GM18907 (cell line): ENCODE measurements around the gene KRTAP5-1.
"Not testable (repeated sequence)": the region's sequence is repeated elsewhere in the genome, so short reads cannot be mapped to it uniquely, and the experiment has no call there.

Experiments used
- ATAC-seq: cut with Tn5 transposase; IDR thresholded peaks from one replicate; pipeline ENCODE4 v1.9.1; 2021; ENCODE audit warnings: mild to moderate bottlenecking, moderate library complexity; ENCODE audit not compliant: unreplicated experiment

The KRTAP5-1 gene

GRCh38 chr11:1584661-1585370, at the start of gene KRTAP5-1:
Gene KRTAP5-1 (minus strand): TSS chr11:1585283. CDS start chr11:1585249, 34 bp downstream.
- not testable (repeated sequence) for ATAC-seq

- no peak for ATAC-seq
These were observed 48.8 kb upstream of the KRTAP5-1 start for GRCh38 chr11:1633864-1634263.

GRCh38 chr11:1632053-1632714, 47.1 kb upstream of the KRTAP5-1 start:
- no peak for ATAC-seq

- ATAC-seq = no peak
These were observed 46.0 kb upstream of the KRTAP5-1 start for GRCh38 chr11:1631066-1631568.

GRCh38 chr11:1630271-1630670, 45.2 kb upstream of the KRTAP5-1 start:
- no peak for ATAC-seq

GRCh38 chr11:1629326-1630185, 44.5 kb upstream of the KRTAP5-1 start, which contains the start of gene KRTAP5-5:
Gene KRTAP5-5 (plus strand): TSS chr11:1629775. CDS start chr11:1629841, 66 bp downstream.
- ATAC-seq = no peak

- no peak for ATAC-seq
These were observed 43.6 kb upstream of the KRTAP5-1 start for GRCh38 chr11:1628506-1629325.

- no peak for ATAC-seq
These were observed 40.5 kb upstream of the KRTAP5-1 start for GRCh38 chr11:1625541-1625940.

- no peak for ATAC-seq
These were observed 39.5 kb upstream of the KRTAP5-1 start for GRCh38 chr11:1624621-1625020.

GRCh38 chr11:1623716-1624115, 38.6 kb upstream of the KRTAP5-1 start:
- no peak for ATAC-seq

GRCh38 chr11:1622086-1622485, 37.0 kb upstream of the KRTAP5-1 start, which contains the start of gene KRTAP5-4:
Gene KRTAP5-4 (minus strand): TSS chr11:1622138. CDS start chr11:1622093, 45 bp downstream.
- ATAC-seq = no peak

GRCh38 chr11:1619449-1619848, 34.4 kb upstream of the KRTAP5-1 start:
- ATAC-seq = no peak

GRCh38 chr11:1618231-1618630, 33.1 kb upstream of the KRTAP5-1 start:
- no peak for ATAC-seq

- ATAC-seq = no peak
These were observed 23.3 kb upstream of the KRTAP5-1 start, which contains the start of gene KRTAP5-3 for GRCh38 chr11:1608363-1608762. Gene KRTAP5-3 (minus strand): TSS chr11:1608463. CDS start chr11:1608385, 78 bp downstream.

- not testable (repeated sequence) for ATAC-seq
These were observed 22.8 kb upstream of the KRTAP5-1 start for GRCh38 chr11:1607901-1608300.

- not testable (repeated sequence) for ATAC-seq
These were observed 22.2 kb upstream of the KRTAP5-1 start for GRCh38 chr11:1607156-1607845.

- peak; percentile 86 for ATAC-seq
These were observed 20.8 kb upstream of the KRTAP5-1 start for GRCh38 chr11:1605923-1606322.

GRCh38 chr11:1604711-1605110, 19.6 kb upstream of the KRTAP5-1 start:
- no peak for ATAC-seq

GRCh38 chr11:1604181-1604580, 19.1 kb upstream of the KRTAP5-1 start:
- ATAC-seq = no peak
